HG02763 (cell line): ENCODE results near the gene SPTBN2.
A peak's percentile ranks its signal among the peaks of the same experiment; 100 is the strongest.

Experiments used
- ATAC-seq: cut with Tn5 transposase; IDR thresholded peaks from one replicate; pipeline ENCODE4 v1.9.1; 2021; ENCODE audit warnings: mild to moderate bottlenecking, moderate library complexity; ENCODE audit not compliant: unreplicated experiment

The SPTBN2 gene

DNA sequence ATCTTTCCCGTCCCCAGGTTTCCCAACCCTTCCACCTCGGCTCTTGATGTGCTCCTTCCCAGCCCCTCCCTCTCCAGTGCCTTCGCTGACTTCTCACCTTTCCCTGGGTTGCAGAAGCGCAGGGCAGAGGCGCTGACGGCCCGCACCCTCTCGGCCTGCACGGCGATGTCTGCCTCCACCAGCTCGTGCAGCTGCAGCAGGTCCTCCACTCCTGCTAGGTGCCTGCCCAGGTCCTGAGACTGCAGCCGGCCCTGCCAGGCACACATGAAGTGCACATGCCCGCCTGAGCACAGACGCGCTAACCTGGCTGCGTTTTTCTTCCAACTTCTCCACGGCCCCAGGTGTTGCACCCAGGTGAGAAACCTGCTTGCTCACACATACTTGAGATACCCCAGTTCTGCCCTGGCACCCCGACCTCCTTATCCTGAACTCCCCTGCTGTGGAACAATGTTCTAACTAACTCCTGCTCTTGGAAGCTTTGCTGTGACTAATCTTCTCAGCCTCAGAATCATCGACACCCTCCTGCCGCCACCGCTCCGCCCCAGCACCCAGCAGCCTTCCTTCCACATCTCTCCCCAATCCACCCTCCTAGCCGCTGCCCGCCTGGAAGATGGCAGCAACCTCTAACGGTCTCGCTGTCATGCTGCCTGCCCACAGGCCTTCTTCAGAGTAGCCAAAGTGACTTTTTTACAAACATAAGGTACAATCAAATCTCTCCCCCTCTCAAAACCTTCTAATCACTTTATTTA, 23.3 kb downstream of the SPTBN2 start:
- no peak for ATAC-seq

DNA sequence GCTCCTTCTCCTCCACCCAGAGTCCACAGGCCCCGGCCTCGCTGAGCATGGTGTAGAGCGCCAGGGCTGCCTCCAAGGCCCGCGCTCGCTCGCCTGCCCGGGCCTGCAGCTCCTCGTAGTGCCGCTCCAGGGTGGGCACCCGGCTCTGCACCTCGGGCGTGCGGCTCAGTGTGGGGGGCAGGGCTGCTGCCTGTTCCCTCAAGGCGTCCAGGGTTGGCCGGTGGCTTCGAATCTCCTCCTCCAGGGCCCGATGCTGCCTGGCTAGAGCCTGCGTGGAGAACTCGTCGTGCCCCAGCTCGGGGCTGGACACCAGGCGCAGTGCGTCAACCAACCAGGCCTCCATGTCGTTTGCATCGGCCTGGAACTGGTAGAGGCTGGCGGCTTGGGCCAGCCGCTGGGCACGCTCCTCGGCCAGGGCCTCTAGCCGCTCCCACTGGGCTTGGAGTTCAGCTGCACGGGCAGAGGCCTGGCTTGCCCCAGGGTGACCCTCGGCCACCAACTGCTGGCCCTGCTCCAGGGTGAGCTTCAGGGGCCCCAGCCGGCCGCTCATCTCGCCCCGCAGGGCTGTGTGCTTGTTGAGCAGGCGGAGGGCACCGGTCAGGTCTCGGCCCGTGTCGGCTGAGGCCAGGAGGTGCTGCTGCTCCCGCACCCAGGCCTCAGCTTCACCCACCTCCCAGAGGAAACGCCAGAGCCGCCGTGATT, 24.2 kb downstream of the SPTBN2 start:
- ATAC-seq: no peak

DNA sequence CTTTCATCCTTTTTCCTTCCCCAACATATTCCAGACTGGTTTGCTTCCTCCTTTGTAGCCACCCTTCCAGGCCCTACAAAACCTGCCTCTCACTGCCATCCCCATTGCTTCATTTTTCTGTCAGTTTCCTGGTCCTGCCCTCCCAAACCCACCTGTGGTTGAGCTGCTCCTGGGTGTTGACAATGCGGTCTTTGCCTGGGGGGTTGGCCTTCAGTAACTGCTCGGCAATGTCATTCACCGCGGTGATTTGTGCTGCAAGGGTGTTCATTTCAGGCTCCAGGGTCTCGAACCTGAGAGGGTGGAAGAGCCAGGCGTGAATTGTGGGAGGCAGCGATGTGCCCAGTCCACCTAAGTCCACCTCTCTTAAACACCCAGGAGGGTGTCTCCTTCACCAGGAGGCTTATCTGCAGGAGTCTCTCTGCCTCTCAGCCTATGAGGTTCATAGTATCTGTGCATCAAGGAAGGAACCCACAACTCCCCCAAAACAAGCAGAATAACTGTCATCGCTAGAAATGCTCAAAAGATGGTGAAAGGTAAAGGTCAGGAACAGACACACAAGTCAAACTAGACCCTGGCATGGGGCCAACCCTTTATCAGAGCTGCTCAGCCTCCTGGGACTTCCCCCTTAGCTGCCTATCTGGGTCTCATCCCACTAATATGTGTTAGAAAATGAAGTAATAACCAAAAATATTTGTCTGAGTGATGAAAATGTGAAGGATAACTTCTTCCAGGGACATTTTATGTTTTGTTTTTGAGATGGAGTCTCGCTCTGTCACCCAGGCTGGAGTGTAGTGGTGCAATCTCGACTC, 27.4 kb downstream of the SPTBN2 start:
- ATAC-seq: no peak

- no peak for ATAC-seq
These were observed 28.3 kb downstream of the SPTBN2 start for GRCh38 chr11:66700742-66701141.

- ATAC-seq: no peak
These were observed 28.7 kb downstream of the SPTBN2 start for GRCh38 chr11:66700337-66700736.

DNA sequence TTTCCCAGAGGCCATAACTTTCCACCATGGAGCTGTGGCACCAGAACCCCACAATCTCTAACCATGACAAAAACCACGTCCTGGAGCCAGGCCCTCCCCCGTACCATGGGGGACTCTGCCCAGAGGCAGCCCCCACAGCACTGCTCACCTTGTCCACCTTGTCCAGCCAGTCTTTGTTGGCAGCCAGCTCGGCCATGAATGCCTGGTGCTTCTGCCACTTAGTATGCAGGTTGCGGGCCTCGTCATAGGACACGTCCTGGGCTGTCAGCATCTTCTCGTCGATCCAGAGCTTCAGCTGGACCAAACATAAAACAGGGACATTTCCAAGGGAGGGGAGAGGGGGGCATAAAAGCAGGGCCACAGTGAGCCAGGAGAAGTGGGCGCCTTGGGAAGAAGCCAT, 30.5 kb downstream of the SPTBN2 start:
- no peak for ATAC-seq

DNA sequence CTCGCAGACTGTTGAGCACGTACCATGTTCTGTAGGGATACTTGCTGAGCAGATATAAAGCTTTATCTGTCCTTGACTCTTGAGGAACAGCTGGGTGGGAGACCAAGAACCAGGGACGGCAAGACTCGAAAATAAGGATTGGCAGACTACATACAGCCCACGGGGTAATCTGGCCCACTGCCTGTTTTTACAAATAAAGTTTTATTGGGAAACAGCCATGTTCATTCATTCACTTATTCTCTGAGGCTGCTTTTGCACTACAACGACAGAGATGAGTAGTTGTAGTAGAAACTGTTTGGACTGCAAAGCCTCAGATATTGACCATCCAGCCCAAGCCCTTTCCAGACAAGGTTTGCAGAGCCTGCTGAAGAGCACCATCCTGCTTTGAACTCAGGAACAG, 31.0 kb downstream of the SPTBN2 start:
- ATAC-seq: no peak

DNA sequence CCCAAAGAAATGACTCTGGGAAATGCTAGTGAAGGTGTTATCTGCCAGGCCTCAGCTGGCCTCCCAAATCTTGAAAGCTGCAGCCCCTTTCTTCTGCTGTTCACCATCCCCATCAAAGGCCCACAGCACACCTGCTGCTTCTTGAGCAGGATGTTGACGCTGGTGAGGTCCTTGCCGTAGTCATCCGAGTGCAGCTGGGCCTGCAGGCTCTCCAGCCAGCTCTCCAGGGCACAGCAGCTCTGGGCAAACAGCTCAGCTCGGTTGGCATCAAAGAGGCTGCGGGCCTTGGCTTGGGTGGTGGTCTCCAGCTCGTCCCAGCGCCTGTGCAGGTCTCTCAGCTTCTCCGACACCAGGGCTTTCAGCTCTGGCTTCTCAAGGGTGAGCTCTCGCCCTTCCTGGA, 32.9 kb downstream of the SPTBN2 start:
- no peak for ATAC-seq

- peak; percentile 45 for ATAC-seq
These were observed 34.2 kb downstream of the SPTBN2 start for GRCh38 chr11:66694732-66695207.

DNA sequence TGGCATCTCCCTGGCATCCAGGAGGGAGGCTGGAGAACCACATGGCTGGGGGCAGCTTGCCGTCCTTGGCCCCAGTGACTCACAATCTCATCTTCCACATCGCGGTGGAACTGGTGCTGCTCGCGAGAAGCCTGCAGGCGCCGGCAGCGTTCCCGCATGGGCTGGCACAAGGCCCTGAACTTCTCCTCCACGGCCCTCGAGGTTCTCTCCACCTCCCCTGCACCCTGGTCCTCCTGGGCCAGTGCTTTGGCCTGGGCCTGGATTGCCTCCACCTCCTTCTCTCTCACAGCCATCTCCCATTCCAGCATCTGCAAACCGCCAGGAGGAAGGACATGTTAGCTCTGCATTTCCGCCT, 35.0 kb downstream of the SPTBN2 start:
- no peak for ATAC-seq

GRCh38 chr11:66693356-66694055, 35.5 kb downstream of the SPTBN2 start:
- no peak for ATAC-seq

DNA sequence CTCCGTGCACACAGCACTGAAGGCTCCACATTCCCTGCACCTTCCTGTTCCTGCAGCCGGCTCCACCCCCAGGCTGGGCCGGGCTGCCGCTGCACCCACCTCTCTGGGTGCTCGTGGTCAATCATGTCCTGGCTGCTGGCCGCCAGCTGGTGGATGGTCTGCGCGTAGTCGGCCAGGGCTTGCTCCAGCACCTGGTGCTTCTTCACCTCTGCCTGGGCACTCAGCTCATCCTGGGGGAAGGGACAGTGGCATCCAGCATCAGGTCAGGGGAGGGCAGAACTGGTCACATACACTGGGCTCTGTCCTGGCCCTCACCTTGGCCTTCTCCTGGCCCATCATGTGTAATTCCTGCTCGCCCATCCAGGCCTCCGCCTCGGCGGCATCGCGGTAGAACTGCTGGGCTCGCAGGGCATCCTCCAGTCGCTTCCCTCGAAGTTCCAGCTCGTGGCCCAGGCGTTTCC, 36.1 kb downstream of the SPTBN2 start:
- no peak for ATAC-seq

DNA sequence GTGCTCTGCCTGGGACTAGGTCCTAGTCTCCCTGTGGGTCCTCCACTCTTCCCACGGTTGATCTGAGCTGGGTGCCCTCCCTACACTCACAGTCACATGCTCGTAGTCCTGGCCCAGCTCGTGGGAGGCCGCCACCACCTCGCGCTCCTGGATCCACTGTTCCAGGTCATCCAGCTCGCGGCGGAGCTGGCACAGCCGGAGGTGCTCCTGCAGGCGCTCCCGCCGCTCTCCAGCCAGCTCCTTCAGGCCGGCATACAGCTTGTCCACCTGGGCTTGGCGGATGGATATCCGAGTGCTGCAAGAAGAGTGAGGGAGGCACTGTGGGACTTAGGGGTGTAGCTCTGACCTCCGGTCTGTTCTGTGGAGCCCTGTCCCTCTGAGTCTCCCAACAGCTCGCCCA, 36.6 kb downstream of the SPTBN2 start:
- no peak for ATAC-seq

- ATAC-seq: no peak
These were observed 37.6 kb downstream of the SPTBN2 start for GRCh38 chr11:66691311-66691980.

GRCh38 chr11:66689661-66690590, 39.1 kb downstream of the SPTBN2 start:
- no peak for ATAC-seq

DNA sequence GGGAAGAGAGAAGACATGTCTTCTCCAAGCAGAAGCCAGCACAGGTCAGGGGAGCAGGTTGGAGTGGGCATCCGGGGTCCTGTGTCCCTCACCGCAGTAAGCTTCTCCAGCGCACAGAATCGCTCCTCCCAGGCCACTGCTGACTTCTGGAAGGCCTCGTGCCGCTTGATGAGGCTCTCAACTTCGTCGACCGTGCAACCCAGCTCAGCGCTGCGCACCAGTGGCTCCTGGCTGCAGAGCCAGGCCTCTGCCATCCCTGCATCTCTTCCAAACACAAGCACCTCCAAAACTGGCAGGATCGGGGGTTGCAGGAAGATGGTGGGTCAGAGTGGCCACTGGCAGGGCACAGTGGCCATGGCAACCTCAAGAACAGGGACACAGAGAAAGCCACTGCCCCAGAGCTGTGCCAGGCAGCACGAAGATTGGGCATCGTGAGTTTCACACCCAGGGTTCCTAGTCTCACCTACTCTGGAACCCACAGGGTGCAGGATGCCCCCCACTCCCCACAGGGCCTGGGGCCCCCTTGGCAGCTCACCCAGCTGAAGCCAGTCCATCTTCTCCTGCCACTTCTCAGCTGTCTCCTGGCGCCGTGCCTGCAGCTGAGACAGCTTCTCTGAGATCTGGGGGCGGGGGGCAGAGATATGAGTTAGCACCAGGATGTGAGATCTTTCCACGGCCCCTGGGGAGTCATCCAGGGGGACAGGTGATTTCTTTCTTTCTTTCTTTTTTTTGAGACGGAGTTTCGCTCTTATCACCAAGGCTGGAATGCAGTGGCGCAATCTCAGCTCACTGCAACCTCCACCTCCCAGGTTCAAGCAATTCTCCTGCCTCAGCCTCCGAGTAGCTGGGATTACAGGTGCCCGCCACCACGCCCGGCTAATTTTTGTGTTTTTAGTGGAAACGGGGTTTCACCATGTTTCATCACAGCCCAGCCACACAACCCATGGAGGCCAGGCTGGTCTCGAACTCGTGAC, 40.2 kb downstream of the SPTBN2 start:
- ATAC-seq: no peak

DNA sequence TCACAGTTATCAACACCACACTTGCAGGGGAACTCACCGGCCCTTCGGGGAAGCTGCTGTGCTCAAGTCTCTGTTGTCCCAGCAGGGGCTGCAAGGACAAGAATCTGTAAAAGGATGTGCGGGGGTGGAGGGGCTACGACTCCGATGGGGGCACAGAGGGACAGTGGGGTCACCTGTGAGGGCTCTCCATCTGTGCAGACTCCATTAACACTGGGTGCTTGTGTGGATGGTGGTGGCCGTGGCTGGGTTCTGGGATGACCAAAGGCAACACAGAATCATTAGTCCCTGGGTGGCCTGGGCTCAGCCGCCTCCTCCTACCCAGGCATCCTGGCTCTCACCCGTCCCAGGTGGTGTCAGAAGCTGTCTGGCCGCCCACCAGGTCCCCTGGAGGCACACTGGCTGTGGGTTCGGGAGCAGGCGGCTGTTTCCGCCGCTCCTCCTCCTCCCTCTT, 41.2 kb downstream of the SPTBN2 start:
- ATAC-seq: no peak
